Coronary artery (tissue), 2 donors: ENCODE results near the gene BAD.

Source experiments
- DNase-seq: peaks from one replicate; pipeline ENCODE4 v3.0.0-alpha.2; 2017; ENCODE audit warnings: low spot score
- H3K27ac ChIP-seq, 2 donors: fragments of 200-600 bp; sonication (generic); one replicate each; pipeline ENCODE4 v1.5.1; 2016 to 2019
- H3K4me3 ChIP-seq: fragments of 200-600 bp; sonication (generic); 2 replicates; pipeline ENCODE4 v1.5.1; 2016; ENCODE audit warnings: mild to moderate bottlenecking, moderate library complexity
- TF ChIP-seq, protein P1 (sequence below): fragments of 200-600 bp; sonication (generic); IDR thresholded peaks from one replicate; pipeline ENCODE4 v1.5.1; 2019; ENCODE audit warnings: antibody characterized with exemption

The BAD gene

DNA sequence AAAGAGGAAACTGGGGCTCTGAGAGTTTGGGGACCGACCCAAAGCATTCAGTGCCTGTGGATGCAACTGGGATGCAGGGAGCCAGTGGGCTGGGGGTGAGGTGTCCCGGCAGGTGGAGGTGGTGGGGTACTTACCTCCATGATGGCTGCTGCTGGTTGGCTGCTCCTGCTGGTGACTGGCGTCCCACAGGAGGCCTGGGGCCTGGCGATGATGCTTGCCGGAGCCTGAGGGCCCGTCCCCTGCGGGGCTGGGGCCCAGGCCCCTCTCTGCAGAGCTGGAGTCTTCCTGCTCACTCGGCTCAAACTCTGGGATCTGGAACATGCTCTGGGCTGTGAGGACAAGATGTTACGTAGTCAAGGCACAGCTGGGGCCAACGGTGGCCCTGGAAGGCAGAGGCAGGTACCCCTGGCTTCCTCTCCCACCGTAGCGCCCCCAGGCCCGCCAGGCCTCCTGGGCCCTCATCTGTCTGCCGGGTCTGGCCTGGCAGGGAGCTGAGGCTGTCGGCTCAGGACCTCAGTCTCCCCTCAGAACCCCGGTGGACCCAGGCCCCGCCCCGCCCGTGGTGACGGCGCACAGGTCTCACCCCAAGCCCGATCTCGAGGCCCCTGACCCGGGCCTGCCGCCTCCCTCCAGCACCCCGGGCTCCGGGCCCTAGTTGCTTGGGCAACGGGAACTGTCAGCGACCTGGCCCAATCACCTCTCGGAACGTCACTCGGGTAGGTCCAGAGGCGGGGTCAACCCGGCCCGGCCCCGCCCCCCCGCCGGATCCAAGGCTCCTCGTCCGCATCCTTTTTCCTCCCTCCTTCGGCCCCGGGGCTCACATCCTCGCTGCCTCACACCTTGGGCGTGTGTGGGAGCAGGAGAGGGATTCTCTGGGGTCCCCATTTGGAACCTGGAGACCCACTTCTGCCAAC, at the start of gene BAD:
Gene BAD (minus strand): TSS at position 618 of the 914 bp plus-strand sequence. CDS start 297 bp downstream, at position 321.
- TF ChIP-seq, protein P1, sequence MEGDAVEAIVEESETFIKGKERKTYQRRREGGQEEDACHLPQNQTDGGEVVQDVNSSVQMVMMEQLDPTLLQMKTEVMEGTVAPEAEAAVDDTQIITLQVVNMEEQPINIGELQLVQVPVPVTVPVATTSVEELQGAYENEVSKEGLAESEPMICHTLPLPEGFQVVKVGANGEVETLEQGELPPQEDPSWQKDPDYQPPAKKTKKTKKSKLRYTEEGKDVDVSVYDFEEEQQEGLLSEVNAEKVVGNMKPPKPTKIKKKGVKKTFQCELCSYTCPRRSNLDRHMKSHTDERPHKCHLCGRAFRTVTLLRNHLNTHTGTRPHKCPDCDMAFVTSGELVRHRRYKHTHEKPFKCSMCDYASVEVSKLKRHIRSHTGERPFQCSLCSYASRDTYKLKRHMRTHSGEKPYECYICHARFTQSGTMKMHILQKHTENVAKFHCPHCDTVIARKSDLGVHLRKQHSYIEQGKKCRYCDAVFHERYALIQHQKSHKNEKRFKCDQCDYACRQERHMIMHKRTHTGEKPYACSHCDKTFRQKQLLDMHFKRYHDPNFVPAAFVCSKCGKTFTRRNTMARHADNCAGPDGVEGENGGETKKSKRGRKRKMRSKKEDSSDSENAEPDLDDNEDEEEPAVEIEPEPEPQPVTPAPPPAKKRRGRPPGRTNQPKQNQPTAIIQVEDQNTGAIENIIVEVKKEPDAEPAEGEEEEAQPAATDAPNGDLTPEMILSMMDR, result no peak
- Histone ChIP-seq H3K4me3 (peak within 1 kb of the TSS; percentile 84), H3K27ac (peak within 1 kb of the TSS; percentile 89 to 97)
- peak; percentile 95 for DNase-seq

GRCh38 chr11:64333556-64333955, 49.1 kb upstream of the BAD start:
- Histone ChIP-seq H3K4me3 (no peak overlapping the region), H3K27ac (no peak overlapping the region)
- no peak for DNase-seq
- TF ChIP-seq, protein P1, result no peak

- TF ChIP-seq, protein P1, result no peak
- no peak for DNase-seq
- H3K4me3 ChIP-seq, result no peak overlapping the region
- no peak overlapping the region for H3K27ac ChIP-seq
These were observed 47.3 kb upstream of the BAD start for GRCh38 chr11:64331569-64332371.

DNA sequence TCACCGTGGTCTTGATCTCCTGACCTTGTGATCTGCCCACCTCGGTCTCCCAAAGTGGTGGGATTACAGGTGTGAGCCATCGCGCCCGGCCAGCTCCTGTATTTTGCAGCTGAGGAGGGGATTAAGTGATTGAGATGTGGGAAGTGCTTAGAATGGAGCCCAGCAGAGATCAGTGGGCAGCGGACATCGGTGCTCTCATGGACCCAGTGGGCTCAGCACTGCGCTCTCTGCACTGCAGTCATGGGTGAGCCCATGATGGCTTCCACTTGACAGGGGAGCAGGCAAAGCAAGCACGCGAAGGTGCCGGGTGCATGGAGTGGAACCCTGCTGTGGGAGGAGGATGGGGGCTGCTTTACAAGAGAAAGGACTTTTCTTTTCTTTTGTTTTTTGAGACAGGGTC, 46.4 kb upstream of the BAD start:
- Histone ChIP-seq H3K4me3 (no peak overlapping the region), H3K27ac (no peak overlapping the region)
- DNase-seq, result no peak
- TF ChIP-seq, protein P1, result no peak

GRCh38 chr11:64327993-64328392, 43.5 kb upstream of the BAD start:
- Histone ChIP-seq H3K4me3 (no peak overlapping the region), H3K27ac (no peak overlapping the region)
- DNase-seq, result no peak
- TF ChIP-seq, protein P1, result no peak

DNA sequence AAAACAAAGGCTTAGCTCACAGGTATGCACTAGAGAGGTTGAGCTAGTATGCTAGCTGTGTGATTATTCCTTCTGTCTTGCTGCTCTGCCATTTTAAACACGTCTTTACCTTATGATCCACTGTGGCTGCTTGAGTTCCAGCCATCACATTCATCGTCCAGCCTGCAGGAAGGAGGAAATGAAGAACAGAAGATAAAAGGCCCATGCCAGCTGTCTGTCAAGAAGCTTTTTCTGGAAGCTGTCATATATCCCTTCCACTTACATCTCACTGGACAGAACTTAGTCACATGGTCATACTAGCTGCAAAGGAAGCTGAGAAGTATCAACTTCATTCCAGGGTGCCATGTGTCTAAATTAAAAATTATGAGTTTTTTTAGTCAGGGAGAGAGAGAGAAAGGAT, 42.9 kb upstream of the BAD start:
- no peak for DNase-seq
- TF ChIP-seq, protein P1, result no peak
- Histone ChIP-seq H3K4me3 (no peak overlapping the region), H3K27ac (no peak overlapping the region)
